T-helper 17 cell (primary cell): ENCODE results near the gene CNTNAP3B. TPM values are rescaled to one million over a fixed set of nuclear protein-coding genes. Genes with fewer than 3 reads are reported as not detected.
"Not testable (repeated sequence)": the region's sequence is repeated elsewhere in the genome, so short reads cannot be mapped to it uniquely, and the experiment has no call there.

Experiments used
- ATAC-seq: fragments of 150-1000 bp; cut with Tn5 transposase; 2 replicates; pipeline ENCODE4 v1.10.0; 2021; ENCODE audit warnings: mild to moderate bottlenecking, moderate library complexity
- DNase-seq, 3 donors: peaks; one replicate each; pipeline versions ENCODE4 v3.0.0 to v3.0.0-alpha.2; 2020 to 2021
- H3K9me3 ChIP-seq: one replicate; pipeline ENCODE4 v1.7.0; 2013; ENCODE audit warnings: low read length, mild to moderate bottlenecking; ENCODE audit not compliant: control insufficient read depth, poor library complexity, severe bottlenecking
- H3K27ac Mint-ChIP-seq: one replicate; pipeline ENCODE4 v1.8.0; 2022; ENCODE audit warnings: mild to moderate bottlenecking, moderate library complexity, mixed read lengths
- H3K27me3 Mint-ChIP-seq: one replicate; pipeline ENCODE4 v1.8.0; 2022; ENCODE audit warnings: mixed read lengths
- H3K36me3 Mint-ChIP-seq: one replicate; pipeline ENCODE4 v1.8.0; 2022; ENCODE audit warnings: low read depth, mixed read lengths
- H3K4me1 Mint-ChIP-seq: one replicate; pipeline ENCODE4 v1.8.0; 2022; ENCODE audit warnings: mild to moderate bottlenecking, mixed read lengths
- H3K4me3 Mint-ChIP-seq: one replicate; pipeline ENCODE4 v1.8.0; 2022; ENCODE audit warnings: mild to moderate bottlenecking, moderate library complexity, mixed read lengths
- total RNA-seq, 4 donors: library from RNA in 2 of 4; stranded (reverse) in 2 of 4; gene quantifications; one replicate each; pipeline ENCODE4 v1.2.3 and lab custom pipeline; 2022 to 2026

CNTNAP3B gene
- total RNA-seq, 2 donors from 2014 or later: 0.37 TPM; not detected in 1

GRCh38 chr9:41917374-41917773 is 211.9 kb downstream of the CNTNAP3B start:
- not testable (repeated sequence) for H3K27me3 Mint-ChIP-seq, H3K9me3 ChIP-seq, H3K4me1 Mint-ChIP-seq, ATAC-seq, H3K36me3 Mint-ChIP-seq, H3K4me3 Mint-ChIP-seq, H3K27ac Mint-ChIP-seq, DNase-seq

- not testable (repeated sequence) for H3K4me3 Mint-ChIP-seq, ATAC-seq, DNase-seq, H3K4me1 Mint-ChIP-seq, H3K27ac Mint-ChIP-seq, H3K36me3 Mint-ChIP-seq, H3K9me3 ChIP-seq, H3K27me3 Mint-ChIP-seq
These were observed 223.7 kb downstream of the CNTNAP3B start for GRCh38 chr9:41905488-41905887.

- H3K4me1 Mint-ChIP-seq, H3K9me3 ChIP-seq, H3K36me3 Mint-ChIP-seq, ATAC-seq, DNase-seq, H3K4me3 Mint-ChIP-seq, H3K27ac Mint-ChIP-seq, H3K27me3 Mint-ChIP-seq: not testable (repeated sequence)
These were observed 226.5 kb downstream of the CNTNAP3B start for GRCh38 chr9:41902762-41903161.

GRCh38 chr9:41898720-41899343 is 230.4 kb downstream of the CNTNAP3B start:
- ATAC-seq, H3K4me3 Mint-ChIP-seq, H3K27ac Mint-ChIP-seq, H3K9me3 ChIP-seq, H3K36me3 Mint-ChIP-seq, H3K27me3 Mint-ChIP-seq, DNase-seq, H3K4me1 Mint-ChIP-seq: not testable (repeated sequence)

- ATAC-seq, H3K27me3 Mint-ChIP-seq, H3K4me3 Mint-ChIP-seq, H3K36me3 Mint-ChIP-seq, H3K27ac Mint-ChIP-seq, DNase-seq, H3K9me3 ChIP-seq, H3K4me1 Mint-ChIP-seq: not testable (repeated sequence)
These were observed 254.7 kb downstream of the CNTNAP3B start for GRCh38 chr9:41874557-41874956.

- H3K27me3 Mint-ChIP-seq, H3K4me1 Mint-ChIP-seq, ATAC-seq, DNase-seq, H3K9me3 ChIP-seq, H3K36me3 Mint-ChIP-seq, H3K27ac Mint-ChIP-seq, H3K4me3 Mint-ChIP-seq: not testable (repeated sequence)
These were observed 273.8 kb downstream of the CNTNAP3B start for GRCh38 chr9:41855422-41855821.

- not testable (repeated sequence) for H3K27ac Mint-ChIP-seq, H3K36me3 Mint-ChIP-seq, H3K27me3 Mint-ChIP-seq, H3K4me3 Mint-ChIP-seq, H3K4me1 Mint-ChIP-seq, H3K9me3 ChIP-seq, DNase-seq, ATAC-seq
These were observed 277.1 kb downstream of the CNTNAP3B start for GRCh38 chr9:41851848-41852740.

- not testable (repeated sequence) for H3K4me3 Mint-ChIP-seq, H3K9me3 ChIP-seq, H3K27ac Mint-ChIP-seq, H3K36me3 Mint-ChIP-seq, ATAC-seq, H3K27me3 Mint-ChIP-seq, DNase-seq, H3K4me1 Mint-ChIP-seq
These were observed 281.4 kb downstream of the CNTNAP3B start for GRCh38 chr9:41847829-41848228.

Other genes starting within 250 kb of the CNTNAP3B start
- gene SPATA31A6, start 54.2 kb upstream of the CNTNAP3B start, total RNA-seq: not detected